ENCODE results near the gene SMIM27. TPM values are rescaled to one million over a fixed set of nuclear protein-coding genes. Genes with fewer than 3 reads are reported as not detected.
A peak's percentile ranks its signal among the peaks of the same experiment; 100 is the strongest.

Gene SMIM27
- total and polyA plus RNA-seq, 9 donors, result 9.2 to 15.3 (median 10.5) TPM

- Histone ChIP-seq H3K36me3 (ENCODE audit: control insufficient read depth, insufficient read depth, low read length) (peaks cover 8% of the 10 kb centered on the region), H3K27ac (ENCODE audit: low read length) (peak within 1 kb of the TSS; percentile 96), H3K4me1 (ENCODE audit: control insufficient read depth, insufficient read depth, low read length) (peaks cover 5% of the 10 kb centered on the region), H3K4me3 (ENCODE audit: low read length) (peak within 1 kb of the TSS; percentile 90), H3K27me3 (ENCODE audit: control insufficient read depth, insufficient read depth, low read length) (peaks cover 2% of the 10 kb centered on the region), H3K9me3 (replicated peaks; ENCODE audit: control insufficient read depth, low read depth, low read length) (no peaks in the 10 kb centered on the region)
- 0% methylated on average over 26 of the region's 36 CpGs for WGBS (ENCODE audit: insufficient coverage)
- DNase-seq, result peak; percentile 97
Observed at GRCh38 chr9:32572900-32573523, 20.9 kb downstream of the SMIM27 start, which contains the start of gene NDUFB6. Gene NDUFB6, minus strand, starts transcription at chr9:32573159. Its CDS starts 99 bp downstream, at chr9:32573060.

- Histone ChIP-seq H3K4me3 (ENCODE audit: low read length) (no peak overlapping the region), H3K27me3 (ENCODE audit: control insufficient read depth, insufficient read depth, low read length) (peaks cover 2% of the 10 kb centered on the region), H3K27ac (ENCODE audit: low read length) (no peak overlapping the region), H3K36me3 (ENCODE audit: control insufficient read depth, insufficient read depth, low read length) (peaks cover 7% of the 10 kb centered on the region), H3K9me3 (replicated peaks; ENCODE audit: control insufficient read depth, low read depth, low read length) (no peaks in the 10 kb centered on the region), H3K4me1 (ENCODE audit: control insufficient read depth, insufficient read depth, low read length) (peaks cover 5% of the 10 kb centered on the region)
- DNase-seq, result no peak
- WGBS (ENCODE audit: insufficient coverage), result 96% methylated on average over 3 of the region's 7 CpGs
Observed at GRCh38 chr9:32573821-32574220, 21.7 kb downstream of the SMIM27 start.

- H3K27me3 ChIP-seq (ENCODE audit: control insufficient read depth, insufficient read depth, low read length), result peaks cover 5% of the 10 kb centered on the region
- H3K4me3 ChIP-seq (ENCODE audit: low read length), result no peak overlapping the region
- peaks cover 5% of the 10 kb centered on the region for H3K4me1 ChIP-seq (ENCODE audit: control insufficient read depth, insufficient read depth, low read length)
- no CpG with 5 or more reads among the region's 1 CpG for WGBS (ENCODE audit: insufficient coverage)
- no peak for DNase-seq
- no peaks in the 10 kb centered on the region for H3K9me3 ChIP-seq (replicated peaks; ENCODE audit: control insufficient read depth, low read depth, low read length)
- H3K27ac ChIP-seq (ENCODE audit: low read length), result no peak overlapping the region
- H3K36me3 ChIP-seq (ENCODE audit: control insufficient read depth, insufficient read depth, low read length), result peaks cover 4% of the 10 kb centered on the region
Observed at GRCh38 chr9:32574858-32575257, 22.7 kb downstream of the SMIM27 start.

GRCh38 chr9:32577316-32577715 lies 25.2 kb downstream of the SMIM27 start:
- H3K27me3 ChIP-seq (ENCODE audit: control insufficient read depth, insufficient read depth, low read length), result peaks cover 5% of the 10 kb centered on the region
- H3K4me1 ChIP-seq (ENCODE audit: control insufficient read depth, insufficient read depth, low read length), result peaks cover 3% of the 10 kb centered on the region
- WGBS (ENCODE audit: insufficient coverage), result no CpG with 5 or more reads among the region's 3 CpGs
- DNase-seq, result no peak
- no peak overlapping the region for H3K27ac ChIP-seq (ENCODE audit: low read length)
- no peak overlapping the region for H3K4me3 ChIP-seq (ENCODE audit: low read length)
- H3K36me3 ChIP-seq (ENCODE audit: control insufficient read depth, insufficient read depth, low read length), result no peaks in the 10 kb centered on the region
- no peaks in the 10 kb centered on the region for H3K9me3 ChIP-seq (replicated peaks; ENCODE audit: control insufficient read depth, low read depth, low read length)

GRCh38 chr9:32578976-32579375 lies 26.8 kb downstream of the SMIM27 start:
- H3K27ac ChIP-seq (ENCODE audit: low read length), result no peak overlapping the region
- no peaks in the 10 kb centered on the region for H3K9me3 ChIP-seq (replicated peaks; ENCODE audit: control insufficient read depth, low read depth, low read length)
- H3K4me1 ChIP-seq (ENCODE audit: control insufficient read depth, insufficient read depth, low read length), result no peaks in the 10 kb centered on the region
- peaks cover 5% of the 10 kb centered on the region for H3K27me3 ChIP-seq (ENCODE audit: control insufficient read depth, insufficient read depth, low read length)
- no peaks in the 10 kb centered on the region for H3K36me3 ChIP-seq (ENCODE audit: control insufficient read depth, insufficient read depth, low read length)
- no peak overlapping the region for H3K4me3 ChIP-seq (ENCODE audit: low read length)
- 60% methylated on average over 4 of the region's 5 CpGs for WGBS (ENCODE audit: insufficient coverage)
- no peak for DNase-seq

GRCh38 chr9:32579706-32580331 lies 27.7 kb downstream of the SMIM27 start:
- no CpG with 5 or more reads among the region's 4 CpGs for WGBS (ENCODE audit: insufficient coverage)
- Histone ChIP-seq H3K9me3 (replicated peaks; ENCODE audit: control insufficient read depth, low read depth, low read length) (no peaks in the 10 kb centered on the region), H3K36me3 (ENCODE audit: control insufficient read depth, insufficient read depth, low read length) (no peaks in the 10 kb centered on the region), H3K27ac (ENCODE audit: low read length) (no peak overlapping the region), H3K27me3 (ENCODE audit: control insufficient read depth, insufficient read depth, low read length) (peaks cover 5% of the 10 kb centered on the region), H3K4me3 (ENCODE audit: low read length) (no peak overlapping the region), H3K4me1 (ENCODE audit: control insufficient read depth, insufficient read depth, low read length) (no peaks in the 10 kb centered on the region)
- DNase-seq, result peak; percentile 64

GRCh38 chr9:32580631-32581300 lies 28.6 kb downstream of the SMIM27 start:
- Histone ChIP-seq H3K4me1 (ENCODE audit: control insufficient read depth, insufficient read depth, low read length) (no peaks in the 10 kb centered on the region), H3K27me3 (ENCODE audit: control insufficient read depth, insufficient read depth, low read length) (peaks cover 5% of the 10 kb centered on the region), H3K27ac (ENCODE audit: low read length) (no peak overlapping the region), H3K9me3 (replicated peaks; ENCODE audit: control insufficient read depth, low read depth, low read length) (no peaks in the 10 kb centered on the region), H3K4me3 (ENCODE audit: low read length) (no peak overlapping the region), H3K36me3 (ENCODE audit: control insufficient read depth, insufficient read depth, low read length) (no peaks in the 10 kb centered on the region)
- WGBS (ENCODE audit: insufficient coverage), result 27% methylated on average over 1 of the region's 3 CpGs
- no peak for DNase-seq

GRCh38 chr9:32581512-32582143 lies 29.5 kb downstream of the SMIM27 start:
- peaks cover 5% of the 10 kb centered on the region for H3K27me3 ChIP-seq (ENCODE audit: control insufficient read depth, insufficient read depth, low read length)
- no peaks in the 10 kb centered on the region for H3K4me1 ChIP-seq (ENCODE audit: control insufficient read depth, insufficient read depth, low read length)
- WGBS (ENCODE audit: insufficient coverage), result 38% methylated on average over 1 of the region's 3 CpGs
- H3K36me3 ChIP-seq (ENCODE audit: control insufficient read depth, insufficient read depth, low read length), result no peaks in the 10 kb centered on the region
- H3K27ac ChIP-seq (ENCODE audit: low read length), result no peak overlapping the region
- no peaks in the 10 kb centered on the region for H3K9me3 ChIP-seq (replicated peaks; ENCODE audit: control insufficient read depth, low read depth, low read length)
- no peak overlapping the region for H3K4me3 ChIP-seq (ENCODE audit: low read length)
- DNase-seq, result peak; percentile 56

- Histone ChIP-seq H3K27me3 (ENCODE audit: control insufficient read depth, insufficient read depth, low read length) (no peaks in the 10 kb centered on the region), H3K4me1 (ENCODE audit: control insufficient read depth, insufficient read depth, low read length) (no peaks in the 10 kb centered on the region)
- WGBS (ENCODE audit: insufficient coverage), result no CpG with 5 or more reads among the region's 2 CpGs
Observed at GRCh38 chr9:32584784-32585183, 32.7 kb downstream of the SMIM27 start.

GRCh38 chr9:32587901-32588300 lies 35.8 kb downstream of the SMIM27 start:
- no peak overlapping the region for H3K27ac ChIP-seq (ENCODE audit: low read length)
- no peaks in the 10 kb centered on the region for H3K4me1 ChIP-seq (ENCODE audit: control insufficient read depth, insufficient read depth, low read length)
- H3K36me3 ChIP-seq (ENCODE audit: control insufficient read depth, insufficient read depth, low read length), result no peaks in the 10 kb centered on the region
- DNase-seq, result no peak
- no peak overlapping the region for H3K4me3 ChIP-seq (ENCODE audit: low read length)
- no peaks in the 10 kb centered on the region for H3K27me3 ChIP-seq (ENCODE audit: control insufficient read depth, insufficient read depth, low read length)
- no peaks in the 10 kb centered on the region for H3K9me3 ChIP-seq (replicated peaks; ENCODE audit: control insufficient read depth, low read depth, low read length)

More at GRCh38 chr9:32584784-32585183, 32.7 kb downstream of the SMIM27 start:
- Histone ChIP-seq H3K27ac (ENCODE audit: low read length) (no peak overlapping the region), H3K9me3 (replicated peaks; ENCODE audit: control insufficient read depth, low read depth, low read length) (no peaks in the 10 kb centered on the region), H3K36me3 (ENCODE audit: control insufficient read depth, insufficient read depth, low read length) (no peaks in the 10 kb centered on the region), H3K4me3 (ENCODE audit: low read length) (no peak overlapping the region)
- no peak for DNase-seq

Data from muscle of leg (tissue), 11 donors.